Stomach (tissue), 9 donors: Measurements from ENCODE around the gene SLC15A3. TPM values are rescaled to one million over a fixed set of nuclear protein-coding genes. Genes with fewer than 3 reads are reported as not detected.

Experiments
- DNase-seq, 2 donors: peaks; one replicate each; pipeline versions ENCODE4 v3.0.0 to v3.0.0-alpha.2; 2013 to 2019
- H3K27ac ChIP-seq, 5 donors: fragments of 200-600 bp in 4 of 5; sonication (generic) in 4 of 5; one replicate each; pipeline ENCODE4 v1.5.1; 2013 to 2019; ENCODE audit warnings: mild to moderate bottlenecking in 1 of 5, moderate library complexity in 1 of 5
- H3K27me3 ChIP-seq, 3 donors: fragments of 200-600 bp; sonication (generic); one replicate each; pipeline ENCODE4 v1.5.1; 2017 to 2019; ENCODE audit warnings: mixed run types in 1 of 3
- H3K36me3 ChIP-seq, 4 donors: fragments of 200-600 bp; sonication (generic); 1 replicate in 3 of 4; 2 replicates in 1 of 4; pipeline ENCODE4 v1.5.1; 2016 to 2019
- H3K4me1 ChIP-seq, 4 donors: fragments of 200-600 bp; sonication (generic); one replicate each; pipeline ENCODE4 v1.5.1; 2016 to 2019
- H3K4me3 ChIP-seq, 4 donors: fragments of 200-600 bp; sonication (generic) in 3 of 4; one replicate each; pipeline ENCODE4 v1.5.1; 2016 to 2019; ENCODE audit warnings: mild to moderate bottlenecking in 1 of 4
- H3K9me3 ChIP-seq, 4 donors: fragments of 200-600 bp; sonication (generic); one replicate each; pipeline ENCODE4 v1.5.1; 2016 to 2019
- CTCF ChIP-seq, 7 experiments: fragments of 450-650 bp in 4 of 7; fragments of 200-600 bp in 3 of 7; sonication (generic) in 3 of 7; IDR thresholded peaks; one replicate each; pipeline ENCODE4 v1.5.1; 2016 to 2019; ENCODE audit warnings: antibody characterized with exemption in 7 of 7, control low read depth in 2 of 7, mild to moderate bottlenecking in 1 of 7
- EP300 ChIP-seq: sonication (generic); formaldehyde crosslinking; IDR thresholded peaks from one replicate; pipeline ENCODE4 v1.6.1; 2017; ENCODE audit warnings: antibody characterized with exemption
- POLR2A ChIP-seq, 4 donors: fragments of 450-650 bp; IDR thresholded peaks; one replicate each; pipeline ENCODE4 v1.6.1; 2016; ENCODE audit warnings: antibody characterized with exemption in 4 of 4, control low read depth in 2 of 4, mild to moderate bottlenecking in 1 of 4, moderate library complexity in 1 of 4
- POLR2AphosphoS5 ChIP-seq, 3 donors: sonication (generic); formaldehyde crosslinking; IDR thresholded peaks; one replicate each; pipeline ENCODE4 v1.6.1; 2016; ENCODE audit warnings: antibody characterized with exemption in 3 of 3
- WGBS, 5 donors: extraction: QIAGEN DNeasy Blood & Tissue Kit in 3 of 5; methylation state at CpG; one replicate each; pipeline versions ENCODE4 v1.1.5 to v1.1.7; 2013 to 2018; 5-methylcytosine and 5-hydroxymethylcytosine counted together
- intact Hi-C: fragments of 100-400 bp; cut with DNase I; formaldehyde crosslinking; loops from one replicate; pipeline ENCODE4 v1.15.1; 2023; ENCODE audit warnings: low total_unique reads
- polyA plus RNA-seq, 3 donors: library from polyadenylated mRNA; stranded (reverse); fragments of 200-250 nt; gene quantifications; one replicate each; pipeline ENCODE4 v1.2.3, GENCODE V29; 2013
- total RNA-seq, 5 donors: library from RNA; depleted of rRNA; stranded (reverse); fragments of >200 nt; gene quantifications; one replicate each; pipeline versions ENCODE4 v1.1.0 to v1.2.3, GENCODE V29; 2014 to 2016
- donor health status: healthy with polysubstance abuse.
- donor health status: Bipolar disorder and iron deficiency.
- donor health status: healthy.

The SLC15A3 gene
- total and polyA plus RNA-seq, 8 donors, result 7.9 to 33.6 (median 20.7) TPM

GRCh38 chr11:60947700-60948099 is 4.3 kb downstream of the SLC15A3 start:
- Histone ChIP-seq H3K9me3 (no peaks in the 10 kb centered on the region), H3K36me3 (peaks cover 0 to 41% (median 33%) of the 10 kb centered on the region in 4 donors), H3K27ac (no peak overlapping the region), H3K4me3 (no peak overlapping the region), H3K4me1 (peaks cover 17 to 66% (median 41%) of the 10 kb centered on the region in 4 donors), H3K27me3 (no peaks in the 10 kb centered on the region)
- intact Hi-C loops, result no loop called here
- WGBS, 5 donors, result 42 to 47% (median 45%) methylated on average over 2 of the region's 2 CpGs
- DNase-seq, result no peak
- TF ChIP-seq EP300 (no peak), CTCF (IDR thresholded peaks at IDR 0.05) (no peak), POLR2A (IDR thresholded peaks at IDR 0.05) (no peak), POLR2AphosphoS5 (IDR thresholded peaks at IDR 0.05) (no peak)

GRCh38 chr11:60946601-60947264 is 5.2 kb downstream of the SLC15A3 start:
- no peak overlapping the region for H3K27ac ChIP-seq
- H3K27me3 ChIP-seq, result no peaks in the 10 kb centered on the region
- no peak for DNase-seq
- no peak overlapping the region for H3K4me3 ChIP-seq
- H3K36me3 ChIP-seq, result peaks cover 0 to 51% (median 42%) of the 10 kb centered on the region in 4 donors
- intact Hi-C loops, result no loop called here
- TF ChIP-seq EP300 (no peak), POLR2AphosphoS5 (IDR thresholded peaks at IDR 0.05) (no peak), POLR2A (IDR thresholded peaks at IDR 0.05) (no peak), CTCF (IDR thresholded peaks at IDR 0.05) (no peak)
- peaks cover 24 to 66% (median 44%) of the 10 kb centered on the region in 4 donors for H3K4me1 ChIP-seq
- WGBS, 5 donors, result 79 to 89% (median 87%) methylated on average over 15 of the region's 15 CpGs
- H3K9me3 ChIP-seq, result no peaks in the 10 kb centered on the region

- Histone ChIP-seq H3K4me3 (no peak overlapping the region), H3K9me3 (no peaks in the 10 kb centered on the region), H3K4me1 (peaks cover 16 to 56% (median 33%) of the 10 kb centered on the region in 4 donors), H3K27me3 (no peaks in the 10 kb centered on the region), H3K27ac (no peak overlapping the region), H3K36me3 (peaks cover 0 to 64% (median 57%) of the 10 kb centered on the region in 4 donors)
- 82 to 92% (median 91%) methylated on average over 5 of the region's 5 CpGs for WGBS, 5 donors
- no peak for TF ChIP-seq POLR2A (IDR thresholded peaks at IDR 0.05)
- TF ChIP-seq CTCF (IDR thresholded peaks at IDR 0.05), result no peak
- intact Hi-C loops, result no loop called here
- DNase-seq, result no peak
These were observed 6.7 kb downstream of the SLC15A3 start for GRCh38 chr11:60945295-60945667.

GRCh38 chr11:60944490-60945294 is 7.3 kb downstream of the SLC15A3 start:
- 85 to 91% (median 88%) methylated on average over 11 of the region's 11 CpGs for WGBS, 5 donors
- H3K27me3 ChIP-seq, result no peaks in the 10 kb centered on the region
- H3K27ac ChIP-seq, result no peak overlapping the region
- no peak overlapping the region for H3K4me3 ChIP-seq
- DNase-seq, result no peak
- peaks cover 19 to 56% (median 32%) of the 10 kb centered on the region in 4 donors for H3K4me1 ChIP-seq
- intact Hi-C loops, result no loop called here
- peaks cover 0 to 70% (median 63%) of the 10 kb centered on the region in 4 donors for H3K36me3 ChIP-seq
- H3K9me3 ChIP-seq, result no peaks in the 10 kb centered on the region
- no peak for TF ChIP-seq POLR2AphosphoS5 (IDR thresholded peaks at IDR 0.05)
- no peak for TF ChIP-seq EP300
- no peak for TF ChIP-seq POLR2A (IDR thresholded peaks at IDR 0.05)
- no peak for TF ChIP-seq CTCF (IDR thresholded peaks at IDR 0.05)
